KG1 (cell line): ENCODE data around the gene ISY1.

ENCODE experiments used
- DNase-seq: peaks from one replicate; lab custom pipeline; 2025; lab: John Stamatoyannopoulos, UW

ISY1 gene

DNA sequence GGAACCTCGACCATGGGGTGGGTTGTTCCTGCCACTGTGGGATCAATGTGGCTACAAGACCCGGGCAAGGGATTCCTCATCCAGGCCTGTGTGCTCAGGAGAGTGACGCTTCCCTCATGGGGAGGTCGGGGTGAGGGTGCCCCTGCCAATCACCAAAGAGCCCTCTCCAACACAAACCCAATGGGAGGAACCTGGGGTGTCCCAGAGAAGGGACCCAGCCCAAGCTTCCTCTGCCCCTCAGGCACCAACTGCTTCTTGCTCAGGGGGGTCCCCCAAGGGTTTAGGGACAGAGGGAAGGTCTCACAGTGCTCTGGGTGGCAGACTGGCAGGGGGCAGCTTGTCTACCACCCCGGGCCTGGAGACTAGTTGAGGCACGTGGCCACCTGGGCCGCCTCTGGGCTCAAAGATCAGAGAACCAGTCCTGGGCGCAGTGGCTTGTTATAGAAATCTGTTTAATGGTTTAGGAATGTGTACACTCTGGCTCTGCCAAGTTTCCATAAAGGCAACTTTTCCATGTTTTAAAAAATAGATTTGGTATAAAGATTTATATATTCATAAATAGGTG is 73.6 kb downstream of the ISY1 start:
- no peak for DNase-seq

DNA sequence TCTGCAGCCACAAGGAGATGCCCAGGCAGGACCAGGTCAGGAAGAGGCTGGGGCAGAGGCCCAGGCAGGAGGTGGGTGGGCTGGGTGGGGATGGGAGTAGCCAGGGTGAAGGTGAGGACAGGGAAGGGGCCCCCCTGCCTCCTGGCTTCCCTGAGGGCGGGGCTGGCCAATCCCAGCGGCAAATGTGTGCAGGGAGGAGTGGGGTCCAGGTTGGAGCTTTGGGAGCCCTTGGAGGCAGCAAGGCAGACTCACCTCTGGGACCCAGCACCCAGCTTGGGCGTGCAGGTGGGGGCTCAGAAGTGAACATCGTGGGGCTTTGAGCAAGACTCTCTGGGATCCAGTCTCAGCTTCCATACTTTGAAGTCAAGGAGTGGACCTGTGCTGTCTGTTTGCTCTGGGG is 75.0 kb downstream of the ISY1 start:
- DNase-seq, result no peak

DNA sequence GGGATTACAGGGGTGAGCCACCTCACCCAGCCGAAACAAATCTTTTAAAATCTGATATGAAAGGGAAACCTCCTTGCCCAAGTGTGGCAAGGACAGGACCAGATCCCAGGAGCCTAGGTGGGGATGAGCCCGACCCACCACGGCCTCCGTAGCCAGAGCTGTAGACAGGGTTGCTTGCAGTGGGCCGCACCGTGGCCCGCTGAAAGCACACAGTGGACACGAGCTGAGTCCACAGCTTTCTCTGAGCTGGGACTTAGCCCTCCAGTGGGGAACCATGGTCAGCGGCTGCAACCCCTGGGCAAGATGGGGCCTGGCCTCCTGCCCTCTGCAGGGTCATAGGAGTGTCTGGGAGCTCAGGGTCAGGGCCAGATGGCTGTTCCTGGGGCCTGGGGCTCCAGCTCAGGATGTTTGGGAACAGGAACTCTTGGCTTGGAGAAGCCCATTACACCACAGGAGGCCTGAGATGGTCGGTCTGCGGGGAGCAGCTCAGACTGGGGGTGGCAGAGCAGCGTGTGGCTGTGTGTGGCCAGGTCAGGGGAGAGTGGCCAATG is 75.6 kb downstream of the ISY1 start:
- DNase-seq, result no peak

DNA sequence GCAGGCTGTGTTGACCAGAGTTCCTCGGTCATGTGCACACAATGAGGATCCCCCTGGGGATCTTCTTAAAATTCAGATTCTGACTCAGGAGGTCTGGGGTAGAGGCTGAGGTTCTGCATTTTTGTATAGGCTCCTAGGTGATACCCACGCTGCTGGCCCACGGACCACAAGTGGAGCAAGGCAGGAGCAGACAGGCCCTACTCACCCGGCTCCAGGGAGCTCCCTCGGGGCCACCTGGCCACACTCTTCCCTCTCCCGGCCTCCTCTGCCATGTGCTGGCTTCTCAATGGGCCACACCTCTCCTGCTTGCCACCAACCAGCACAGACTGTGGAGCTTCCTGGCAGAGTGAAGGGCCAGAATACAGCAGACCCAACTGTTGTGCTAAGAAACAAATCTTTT is 76.4 kb downstream of the ISY1 start:
- no peak for DNase-seq

DNA sequence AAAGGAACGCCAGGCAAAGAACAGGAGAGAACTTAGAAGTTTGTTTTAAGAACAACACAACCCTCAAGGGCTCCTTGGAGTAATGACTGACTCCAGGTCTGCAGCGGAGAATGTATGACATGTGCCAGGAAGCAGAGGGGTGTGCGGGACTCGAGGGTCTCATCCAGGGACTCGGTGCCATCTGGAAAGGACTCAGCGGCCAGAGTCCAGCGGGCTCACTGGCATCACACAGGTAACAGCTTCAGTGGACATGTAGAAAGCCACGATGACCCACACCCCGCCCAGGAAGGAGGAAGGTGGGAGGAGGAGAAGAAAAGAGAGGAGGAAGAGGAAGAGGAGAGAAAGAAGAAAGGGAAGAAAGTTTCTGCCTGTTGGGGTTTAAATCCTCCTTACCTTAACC is 78.8 kb downstream of the ISY1 start:
- DNase-seq, result no peak

DNA sequence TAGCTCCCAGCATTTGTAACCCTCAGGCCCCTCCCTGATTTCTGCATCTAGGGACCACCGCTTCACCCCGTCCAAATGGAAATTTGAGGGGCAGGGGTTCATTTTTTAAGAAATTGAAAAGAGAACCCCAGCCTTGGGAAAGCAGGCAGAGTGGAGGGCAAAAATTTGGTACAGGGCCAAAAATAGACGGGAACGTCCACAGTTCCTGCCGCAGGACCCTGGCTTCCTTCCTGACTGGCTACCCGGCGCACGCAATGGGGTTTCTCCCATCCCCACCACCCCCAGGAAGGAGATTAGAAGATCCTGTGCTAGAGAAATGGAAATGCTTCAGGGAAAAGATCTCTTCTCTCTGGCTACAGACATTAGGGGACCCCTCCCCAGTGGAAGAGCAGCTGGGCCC is 79.4 kb downstream of the ISY1 start:
- DNase-seq, result no peak

DNA sequence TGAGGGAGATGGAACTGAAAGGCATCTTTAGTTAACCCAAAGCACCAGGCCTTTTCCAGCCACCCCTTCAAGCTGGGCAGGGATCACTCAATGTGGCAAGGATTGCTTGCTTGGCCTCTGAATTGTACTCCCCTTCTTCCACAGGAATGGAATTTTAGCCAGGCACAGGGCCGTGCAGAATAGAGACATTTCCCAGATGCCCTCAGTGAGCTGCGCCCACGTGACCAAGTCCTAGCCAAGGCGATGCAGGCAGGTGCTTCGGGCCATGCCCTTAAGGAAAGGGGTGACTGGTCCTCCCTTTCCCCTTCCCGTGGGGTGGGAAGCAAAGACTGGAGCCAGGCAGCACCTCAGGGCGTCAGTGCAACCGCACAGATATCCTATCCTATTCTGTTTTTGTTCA is 82.4 kb downstream of the ISY1 start:
- no peak for DNase-seq
